ENCODE measurements around the gene NPRL2. TPM values are rescaled to one million over a fixed set of nuclear protein-coding genes. Genes with fewer than 3 reads are reported as not detected.

NPRL2 gene
- total RNA-seq, 2 donors from 2014 or later: 21.8 TPM

GRCh38 chr3:50303013-50303815 lies 47.4 kb downstream of the NPRL2 start, which contains the start of gene HYAL1:
TSS of gene HYAL1 (minus strand) at chr3:50303574. CDS start at chr3:50302956, 618 bp downstream.
- no peaks in the 10 kb centered on the region for H3K36me3 ChIP-seq (ENCODE audit: control insufficient read depth, insufficient read depth, low read length)
- Mint-ChIP-seq H3K4me1 (peaks cover 17% of the 10 kb centered on the region), H3K36me3 (ENCODE audit: low read depth) (no peaks in the 10 kb centered on the region), H3K27ac (no peak within 1 kb of the TSS), H3K9me3 (peaks cover 35% of the 10 kb centered on the region), H3K27me3 (ENCODE audit: insufficient read depth) (no peaks in the 10 kb centered on the region), H3K4me3 (no peak within 1 kb of the TSS)
- TF ChIP-seq, protein P1, sequence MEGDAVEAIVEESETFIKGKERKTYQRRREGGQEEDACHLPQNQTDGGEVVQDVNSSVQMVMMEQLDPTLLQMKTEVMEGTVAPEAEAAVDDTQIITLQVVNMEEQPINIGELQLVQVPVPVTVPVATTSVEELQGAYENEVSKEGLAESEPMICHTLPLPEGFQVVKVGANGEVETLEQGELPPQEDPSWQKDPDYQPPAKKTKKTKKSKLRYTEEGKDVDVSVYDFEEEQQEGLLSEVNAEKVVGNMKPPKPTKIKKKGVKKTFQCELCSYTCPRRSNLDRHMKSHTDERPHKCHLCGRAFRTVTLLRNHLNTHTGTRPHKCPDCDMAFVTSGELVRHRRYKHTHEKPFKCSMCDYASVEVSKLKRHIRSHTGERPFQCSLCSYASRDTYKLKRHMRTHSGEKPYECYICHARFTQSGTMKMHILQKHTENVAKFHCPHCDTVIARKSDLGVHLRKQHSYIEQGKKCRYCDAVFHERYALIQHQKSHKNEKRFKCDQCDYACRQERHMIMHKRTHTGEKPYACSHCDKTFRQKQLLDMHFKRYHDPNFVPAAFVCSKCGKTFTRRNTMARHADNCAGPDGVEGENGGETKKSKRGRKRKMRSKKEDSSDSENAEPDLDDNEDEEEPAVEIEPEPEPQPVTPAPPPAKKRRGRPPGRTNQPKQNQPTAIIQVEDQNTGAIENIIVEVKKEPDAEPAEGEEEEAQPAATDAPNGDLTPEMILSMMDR (conservative IDR thresholded peaks at IDR 0.05): peak; percentile 63
- H3K9me3 ChIP-seq (ENCODE audit: control insufficient read depth, low read length): peaks cover 20% of the 10 kb centered on the region
- H3K9ac ChIP-seq (ENCODE audit: extremely low read depth, low read length, poor library complexity, severe bottlenecking): no peak within 1 kb of the TSS
- H3K27me3 ChIP-seq (ENCODE audit: control insufficient read depth, insufficient read depth, low read length, poor library complexity, severe bottlenecking): no peaks in the 10 kb centered on the region
- peaks cover 3% of the 10 kb centered on the region for H3K4me1 ChIP-seq (ENCODE audit: control insufficient read depth, insufficient read depth, low read length)
- 78 to 79% methylated on average over 5 to 14 of the region's 14 CpGs for WGBS, 2 experiments (ENCODE audit: insufficient coverage in 1 of 2, insufficient read length in 1 of 2)
- no peak within 1 kb of the TSS for H3K4me3 ChIP-seq (ENCODE audit: low read length)
- H3K27ac ChIP-seq (ENCODE audit: low read depth, low read length): peak within 1 kb of the TSS; percentile 32
- peak; percentile 87 for DNase-seq

DNA sequence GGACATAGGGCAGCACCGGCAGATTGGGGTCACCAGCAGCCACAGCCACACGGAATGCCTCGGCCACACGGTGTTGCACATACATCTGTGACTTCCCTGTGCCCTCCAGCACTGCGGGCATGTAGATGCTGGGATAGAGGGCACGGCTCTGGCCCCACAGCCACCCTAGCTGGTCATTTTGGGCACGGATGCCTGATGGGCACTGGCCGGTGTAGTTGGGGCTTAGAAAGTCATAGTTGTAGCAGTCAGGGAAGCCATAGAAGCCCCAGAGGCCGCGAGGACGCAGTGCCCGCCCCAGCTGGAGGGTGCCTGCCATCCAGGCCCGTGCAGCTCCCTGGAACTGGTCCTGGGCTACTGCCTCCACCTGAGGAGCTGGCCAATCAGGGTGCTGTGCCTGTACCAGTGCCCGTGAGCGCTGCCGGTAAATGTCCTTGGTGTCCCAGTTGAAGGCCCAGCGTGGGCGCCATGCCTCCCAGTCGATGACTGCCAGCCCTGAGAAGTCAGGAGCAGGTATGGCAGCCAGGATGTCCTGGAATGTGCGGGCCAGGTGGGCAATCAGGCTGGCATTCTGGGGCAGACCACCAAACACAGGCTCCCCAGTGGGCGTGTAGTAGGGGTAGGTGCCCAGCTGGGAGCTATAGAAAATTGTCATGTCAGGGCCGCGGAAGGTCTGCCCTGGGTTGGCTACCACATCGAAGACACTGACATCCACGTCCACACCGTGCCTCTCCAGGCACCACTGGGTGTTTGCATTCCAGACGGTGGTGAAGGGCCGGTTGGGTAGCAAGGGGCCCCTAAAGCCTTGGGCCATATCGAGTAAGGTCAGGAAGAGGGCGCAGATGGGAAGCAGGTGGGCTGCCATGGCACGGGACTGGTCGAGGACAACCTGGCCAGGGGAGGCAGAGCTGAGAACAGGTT lies 48.2 kb downstream of the NPRL2 start:
- Mint-ChIP-seq H3K36me3 (ENCODE audit: low read depth) (no peaks in the 10 kb centered on the region), H3K4me1 (peaks cover 17% of the 10 kb centered on the region), H3K4me3 (no peak overlapping the region), H3K27me3 (ENCODE audit: insufficient read depth) (no peaks in the 10 kb centered on the region), H3K27ac (no peak overlapping the region), H3K9me3 (peaks cover 26% of the 10 kb centered on the region)
- Histone ChIP-seq H3K4me3 (ENCODE audit: low read length) (no peak overlapping the region), H3K27me3 (ENCODE audit: control insufficient read depth, insufficient read depth, low read length, poor library complexity, severe bottlenecking) (no peaks in the 10 kb centered on the region), H3K4me1 (ENCODE audit: control insufficient read depth, insufficient read depth, low read length) (peaks cover 3% of the 10 kb centered on the region), H3K9ac (ENCODE audit: extremely low read depth, low read length, poor library complexity, severe bottlenecking) (no peak overlapping the region), H3K9me3 (ENCODE audit: control insufficient read depth, low read length) (peaks cover 16% of the 10 kb centered on the region), H3K36me3 (ENCODE audit: control insufficient read depth, insufficient read depth, low read length) (no peaks in the 10 kb centered on the region), H3K27ac (ENCODE audit: low read depth, low read length) (no peak overlapping the region)
- WGBS, 2 experiments (ENCODE audit: insufficient coverage in 1 of 2, insufficient read length in 1 of 2): 93 to 94% methylated on average over 28 to 32 of the region's 32 CpGs
- peak; percentile 51 for DNase-seq
- TF ChIP-seq, protein P1 (conservative IDR thresholded peaks at IDR 0.05): no peak

DNA sequence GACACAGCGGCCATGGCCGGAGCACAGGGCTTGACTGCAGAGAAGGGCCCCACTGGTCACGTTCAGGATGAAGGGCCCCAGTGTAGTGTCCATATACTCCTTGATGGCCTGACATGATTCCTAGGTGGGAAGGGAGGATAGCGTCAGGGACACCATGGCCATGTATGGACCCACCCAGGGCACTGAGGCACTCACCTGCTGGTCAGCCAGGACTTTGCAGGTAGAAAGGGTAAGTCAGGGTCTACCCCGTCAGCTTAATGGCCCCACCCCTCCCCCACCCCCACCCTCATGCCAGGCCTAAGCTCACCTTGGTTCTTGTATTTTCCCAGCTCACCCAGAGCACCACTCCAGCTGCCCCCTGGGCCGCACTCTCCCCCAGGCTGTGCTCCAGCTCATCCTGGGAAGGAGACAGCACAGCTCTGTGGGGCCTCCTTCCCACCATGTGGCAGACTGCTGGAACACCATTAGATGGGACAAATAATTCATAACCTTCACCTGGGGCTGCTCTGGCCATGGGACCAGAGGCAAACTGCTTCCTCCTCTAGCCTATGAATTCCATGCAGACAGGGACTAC lies 49.8 kb downstream of the NPRL2 start:
- Mint-ChIP-seq H3K4me1 (peaks cover 17% of the 10 kb centered on the region), H3K27me3 (ENCODE audit: insufficient read depth) (no peaks in the 10 kb centered on the region), H3K36me3 (ENCODE audit: low read depth) (peaks cover 2% of the 10 kb centered on the region), H3K9me3 (peaks cover 11% of the 10 kb centered on the region), H3K27ac (peak overlapping the region; percentile 89), H3K4me3 (no peak overlapping the region)
- Histone ChIP-seq H3K9me3 (ENCODE audit: control insufficient read depth, low read length) (peaks cover 2% of the 10 kb centered on the region), H3K27ac (ENCODE audit: low read depth, low read length) (no peak overlapping the region), H3K27me3 (ENCODE audit: control insufficient read depth, insufficient read depth, low read length, poor library complexity, severe bottlenecking) (no peaks in the 10 kb centered on the region), H3K36me3 (ENCODE audit: control insufficient read depth, insufficient read depth, low read length) (no peaks in the 10 kb centered on the region), H3K4me1 (ENCODE audit: control insufficient read depth, insufficient read depth, low read length) (peaks cover 3% of the 10 kb centered on the region), H3K9ac (ENCODE audit: extremely low read depth, low read length, poor library complexity, severe bottlenecking) (no peak overlapping the region), H3K4me3 (ENCODE audit: low read length) (no peak overlapping the region)
- no peak for DNase-seq
- 95 to 100% methylated on average over 3 to 6 of the region's 6 CpGs for WGBS, 2 experiments (ENCODE audit: insufficient coverage in 1 of 2, insufficient read length in 1 of 2)
- TF ChIP-seq, protein P1 (conservative IDR thresholded peaks at IDR 0.05): peak; percentile 23
